Prostate gland (tissue), 2 donors: ENCODE data around the gene TIMM22.

Experiments used
- POLR2A ChIP-seq: fragments of 450-650 bp; IDR thresholded peaks from one replicate; pipeline ENCODE4 v1.6.1; 2016; ENCODE audit warnings: antibody characterized with exemption, mild to moderate bottlenecking
- TF ChIP-seq, protein P1 (sequence below), 4 experiments: fragments of 200-600 bp in 2 of 4; fragments of 450-650 bp in 2 of 4; sonication (generic) in 2 of 4; IDR thresholded peaks; 1 replicate in 3 of 4; 2 replicates in 1 of 4; pipeline ENCODE4 v1.5.1; 2016 to 2019; ENCODE audit warnings: antibody characterized with exemption in 4 of 4, mild to moderate bottlenecking in 2 of 4, moderate library complexity in 2 of 4

DNA sequence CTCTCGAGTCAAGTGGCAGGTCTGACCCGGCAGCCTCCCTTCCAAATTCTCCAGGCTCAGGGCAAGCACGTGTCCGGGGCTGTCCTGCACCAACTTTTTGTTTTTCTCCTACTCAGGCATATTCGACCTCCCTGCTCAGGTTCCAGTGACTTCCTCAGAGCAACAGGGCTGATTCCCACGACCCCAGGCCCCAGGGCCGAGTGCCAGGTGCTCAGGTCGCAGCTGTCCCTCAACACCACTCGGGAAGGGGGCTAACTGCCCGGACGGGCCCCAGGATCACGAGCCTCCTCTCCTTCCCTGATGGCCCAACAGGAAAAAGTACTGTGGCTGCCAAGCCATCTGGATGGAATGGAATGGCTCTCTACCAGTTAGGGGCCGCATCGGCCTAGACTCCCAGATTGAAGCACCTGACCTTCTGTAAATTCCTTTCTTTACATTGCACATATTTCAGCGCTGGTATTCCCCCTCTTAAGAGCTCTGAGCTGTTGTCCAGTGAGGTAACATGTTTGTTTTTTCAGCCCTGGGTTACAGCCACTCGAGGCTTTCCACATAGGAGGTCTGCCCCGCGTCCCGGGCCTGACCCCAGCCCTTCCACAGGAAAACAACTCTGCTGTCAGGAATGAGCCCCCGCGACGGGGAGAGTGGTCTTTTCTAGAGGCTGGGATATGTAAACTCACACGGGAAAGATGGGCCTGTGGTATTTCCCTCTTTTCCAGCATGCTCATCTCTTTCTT is 42.3 kb upstream of the TIMM22 start:
- TF ChIP-seq, protein P1, sequence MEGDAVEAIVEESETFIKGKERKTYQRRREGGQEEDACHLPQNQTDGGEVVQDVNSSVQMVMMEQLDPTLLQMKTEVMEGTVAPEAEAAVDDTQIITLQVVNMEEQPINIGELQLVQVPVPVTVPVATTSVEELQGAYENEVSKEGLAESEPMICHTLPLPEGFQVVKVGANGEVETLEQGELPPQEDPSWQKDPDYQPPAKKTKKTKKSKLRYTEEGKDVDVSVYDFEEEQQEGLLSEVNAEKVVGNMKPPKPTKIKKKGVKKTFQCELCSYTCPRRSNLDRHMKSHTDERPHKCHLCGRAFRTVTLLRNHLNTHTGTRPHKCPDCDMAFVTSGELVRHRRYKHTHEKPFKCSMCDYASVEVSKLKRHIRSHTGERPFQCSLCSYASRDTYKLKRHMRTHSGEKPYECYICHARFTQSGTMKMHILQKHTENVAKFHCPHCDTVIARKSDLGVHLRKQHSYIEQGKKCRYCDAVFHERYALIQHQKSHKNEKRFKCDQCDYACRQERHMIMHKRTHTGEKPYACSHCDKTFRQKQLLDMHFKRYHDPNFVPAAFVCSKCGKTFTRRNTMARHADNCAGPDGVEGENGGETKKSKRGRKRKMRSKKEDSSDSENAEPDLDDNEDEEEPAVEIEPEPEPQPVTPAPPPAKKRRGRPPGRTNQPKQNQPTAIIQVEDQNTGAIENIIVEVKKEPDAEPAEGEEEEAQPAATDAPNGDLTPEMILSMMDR (IDR thresholded peaks at IDR 0.05), result no peak
- no peak for TF ChIP-seq POLR2A
